Measurements from ENCODE around the gene HAPLN3. TPM values are rescaled to one million over a fixed set of nuclear protein-coding genes. Genes with fewer than 3 reads are reported as not detected.

Gene HAPLN3
- total RNA-seq, 2 donors from 2014 or later, result 103 to 105 TPM

DNA sequence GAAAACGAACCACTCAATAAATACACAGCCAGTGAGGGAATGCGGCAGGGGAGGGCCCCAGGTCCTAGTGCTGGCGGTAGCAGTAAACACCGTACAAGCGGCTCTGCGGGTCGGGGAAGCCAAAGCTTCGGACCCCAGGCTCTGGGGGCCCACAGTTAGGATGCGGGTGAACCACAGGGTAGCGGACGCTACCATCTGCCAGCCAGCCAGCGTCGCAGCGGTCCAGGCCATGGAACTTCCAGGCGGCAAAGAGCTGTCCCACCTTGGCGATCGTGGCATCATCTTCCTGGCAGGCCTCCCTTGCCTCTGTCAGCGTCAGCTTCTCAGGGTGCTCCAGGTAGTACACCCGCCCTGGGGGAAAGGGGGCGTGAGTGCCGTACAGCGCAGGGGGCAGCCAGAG, 17.4 kb downstream of the HAPLN3 start:
- H3K27ac Mint-ChIP-seq, result no peak overlapping the region
- no peak for ATAC-seq
- H3K36me3 Mint-ChIP-seq (ENCODE audit: low read depth), result peaks cover 7% of the 10 kb centered on the region
- H3K9me3 ChIP-seq (ENCODE audit: control insufficient read depth, low read length, poor library complexity, severe bottlenecking), result no peaks in the 10 kb centered on the region
- no peaks in the 10 kb centered on the region for H3K27me3 Mint-ChIP-seq
- peaks cover 10% of the 10 kb centered on the region for H3K4me1 Mint-ChIP-seq
- no peak for DNase-seq
- no peak overlapping the region for H3K4me3 Mint-ChIP-seq

DNA sequence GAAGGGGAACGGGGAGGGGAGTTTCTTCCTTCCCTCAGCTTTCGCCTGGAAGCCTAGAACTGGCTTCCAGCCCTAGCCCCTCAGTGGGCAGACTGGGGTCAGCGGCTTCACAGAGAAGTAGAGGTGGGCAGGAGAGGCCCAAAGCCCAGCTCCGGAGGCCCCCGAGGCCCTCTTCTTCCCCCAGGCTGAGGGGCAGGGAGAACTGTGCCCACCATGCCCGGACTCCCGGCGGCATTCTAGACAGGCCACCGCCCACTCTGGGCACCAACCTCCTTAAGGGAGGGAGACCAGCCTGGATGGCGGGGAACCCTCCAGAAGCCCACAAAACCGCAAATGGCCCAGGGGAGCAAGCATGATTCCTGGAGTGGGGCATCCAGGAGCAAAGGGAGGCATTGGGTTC, 17.9 kb downstream of the HAPLN3 start:
- no peaks in the 10 kb centered on the region for H3K27me3 Mint-ChIP-seq
- no peak overlapping the region for H3K4me3 Mint-ChIP-seq
- no peak overlapping the region for H3K27ac Mint-ChIP-seq
- no peak for ATAC-seq
- peaks cover 7% of the 10 kb centered on the region for H3K36me3 Mint-ChIP-seq (ENCODE audit: low read depth)
- no peaks in the 10 kb centered on the region for H3K9me3 ChIP-seq (ENCODE audit: control insufficient read depth, low read length, poor library complexity, severe bottlenecking)
- peaks cover 10% of the 10 kb centered on the region for H3K4me1 Mint-ChIP-seq
- no peak for DNase-seq

DNA sequence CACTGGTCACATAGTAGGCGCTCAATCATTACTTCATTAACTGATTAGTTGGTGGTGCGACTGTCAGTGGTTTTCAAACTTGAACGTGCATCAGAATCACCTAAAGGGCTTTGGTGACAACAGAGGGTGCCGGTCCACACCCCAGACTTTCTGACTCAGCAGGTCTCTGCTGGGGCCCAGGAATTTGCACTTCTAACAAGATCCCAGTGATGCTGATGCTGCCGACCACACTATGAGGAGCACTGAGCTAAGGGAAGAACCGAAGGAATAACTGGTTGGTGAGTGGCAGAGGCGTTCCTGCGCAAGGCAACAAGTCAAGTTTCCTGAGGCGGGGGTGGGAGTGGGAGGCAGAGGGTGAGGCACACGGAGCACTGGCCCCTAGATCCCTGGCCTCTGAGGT, 18.8 kb downstream of the HAPLN3 start:
- no peak overlapping the region for H3K27ac Mint-ChIP-seq
- peaks cover 4% of the 10 kb centered on the region for H3K36me3 Mint-ChIP-seq (ENCODE audit: low read depth)
- DNase-seq (no peak), ATAC-seq (no peak)
- H3K4me3 Mint-ChIP-seq, result no peak overlapping the region
- H3K9me3 ChIP-seq (ENCODE audit: control insufficient read depth, low read length, poor library complexity, severe bottlenecking), result no peaks in the 10 kb centered on the region
- H3K27me3 Mint-ChIP-seq, result no peaks in the 10 kb centered on the region
- H3K4me1 Mint-ChIP-seq, result peaks cover 9% of the 10 kb centered on the region

DNA sequence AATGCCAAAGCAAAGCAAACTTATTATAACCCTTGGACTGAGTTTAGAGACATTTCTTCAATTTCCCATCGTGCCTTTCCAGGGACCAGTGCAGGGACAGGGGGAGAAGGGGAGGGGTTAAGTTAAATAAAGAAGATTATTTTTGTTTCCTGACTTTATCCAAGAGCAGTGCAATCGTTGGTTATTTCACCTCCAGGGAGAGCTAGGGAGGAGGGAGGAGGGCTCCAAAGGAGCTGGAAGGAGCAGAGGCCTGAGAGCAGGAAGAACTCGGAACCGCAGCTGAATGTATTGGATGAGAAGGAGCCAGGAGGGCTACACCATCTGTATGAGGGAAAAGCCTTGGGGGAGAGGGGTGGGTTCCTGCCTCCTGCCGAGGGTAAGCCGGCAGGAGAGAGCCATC, 20.7 kb downstream of the HAPLN3 start:
- Mint-ChIP-seq H3K36me3 (ENCODE audit: low read depth) (peaks cover 2% of the 10 kb centered on the region), H3K27me3 (no peaks in the 10 kb centered on the region), H3K4me1 (peaks cover 9% of the 10 kb centered on the region), H3K27ac (no peak overlapping the region), H3K4me3 (no peak overlapping the region)
- ATAC-seq (no peak), DNase-seq (no peak)
- no peaks in the 10 kb centered on the region for H3K9me3 ChIP-seq (ENCODE audit: control insufficient read depth, low read length, poor library complexity, severe bottlenecking)

DNA sequence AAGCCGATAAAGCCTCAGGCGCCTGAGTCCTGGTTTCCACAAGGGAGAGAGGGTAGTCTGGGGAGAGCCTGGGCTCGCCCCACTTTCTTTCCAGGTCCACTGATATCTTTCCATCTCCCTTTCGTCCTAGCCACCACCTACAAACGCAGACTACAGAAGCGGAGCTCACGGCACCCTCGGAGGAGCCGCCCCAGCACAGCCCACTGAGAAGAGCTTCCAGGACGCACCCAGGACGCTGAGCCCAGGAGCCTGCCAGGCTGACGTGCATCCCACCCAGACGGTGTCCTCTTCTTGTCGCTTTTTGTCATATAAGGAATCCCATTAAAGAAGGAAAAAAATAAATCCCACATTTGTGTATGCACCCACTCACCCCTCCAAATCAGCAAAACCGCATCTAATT, 21.1 kb downstream of the HAPLN3 start:
- no peaks in the 10 kb centered on the region for H3K9me3 ChIP-seq (ENCODE audit: control insufficient read depth, low read length, poor library complexity, severe bottlenecking)
- ATAC-seq (no peak), DNase-seq (no peak)
- no peak overlapping the region for H3K4me3 Mint-ChIP-seq
- H3K36me3 Mint-ChIP-seq (ENCODE audit: low read depth), result peaks cover 2% of the 10 kb centered on the region
- H3K27me3 Mint-ChIP-seq, result no peaks in the 10 kb centered on the region
- H3K4me1 Mint-ChIP-seq, result peaks cover 9% of the 10 kb centered on the region
- H3K27ac Mint-ChIP-seq, result no peak overlapping the region

DNA sequence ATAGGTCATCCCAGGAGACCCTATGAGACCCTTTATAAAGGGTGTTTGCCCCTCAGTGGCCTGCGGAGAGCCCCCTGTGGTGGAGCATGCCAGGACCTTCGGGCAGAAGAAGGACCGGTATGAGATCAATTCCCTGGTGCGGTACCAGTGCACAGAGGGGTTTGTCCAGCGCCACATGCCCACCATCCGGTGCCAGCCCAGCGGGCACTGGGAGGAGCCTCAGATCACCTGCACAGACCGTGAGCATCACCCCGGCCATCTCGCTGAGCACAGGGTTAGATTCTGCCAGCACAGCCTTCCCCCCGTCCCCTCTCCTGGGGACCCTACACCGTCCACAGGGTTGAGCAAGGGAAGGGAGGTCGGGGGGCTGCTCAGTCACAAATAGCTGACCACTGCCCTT, 21.6 kb downstream of the HAPLN3 start:
- Mint-ChIP-seq H3K36me3 (ENCODE audit: low read depth) (peaks cover 2% of the 10 kb centered on the region), H3K4me3 (no peak overlapping the region), H3K27ac (no peak overlapping the region), H3K27me3 (no peaks in the 10 kb centered on the region), H3K4me1 (peaks cover 10% of the 10 kb centered on the region)
- no peak for DNase-seq
- no peak for ATAC-seq
- H3K9me3 ChIP-seq (ENCODE audit: control insufficient read depth, low read length, poor library complexity, severe bottlenecking), result no peaks in the 10 kb centered on the region

DNA sequence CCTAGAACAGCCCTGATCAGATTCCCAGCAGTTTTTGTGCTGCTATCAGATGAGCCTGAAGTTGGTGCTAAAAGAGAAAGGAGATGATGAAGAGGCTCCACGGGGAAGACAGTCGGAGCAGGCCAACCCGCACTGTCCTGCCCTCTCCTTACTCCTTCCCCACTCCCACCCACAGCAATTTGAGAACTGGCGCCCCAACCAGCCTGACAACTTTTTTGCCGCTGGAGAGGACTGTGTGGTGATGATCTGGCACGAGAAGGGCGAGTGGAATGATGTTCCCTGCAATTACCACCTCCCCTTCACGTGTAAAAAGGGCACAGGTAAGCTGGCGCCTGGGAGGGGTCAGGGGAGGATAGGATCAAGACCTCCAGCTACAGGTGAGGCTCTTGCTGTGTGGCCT, 22.6 kb downstream of the HAPLN3 start:
- peaks cover 11% of the 10 kb centered on the region for H3K4me1 Mint-ChIP-seq
- H3K36me3 Mint-ChIP-seq (ENCODE audit: low read depth), result peaks cover 2% of the 10 kb centered on the region
- H3K4me3 Mint-ChIP-seq, result no peak overlapping the region
- DNase-seq (no peak), ATAC-seq (no peak)
- no peaks in the 10 kb centered on the region for H3K9me3 ChIP-seq (ENCODE audit: control insufficient read depth, low read length, poor library complexity, severe bottlenecking)
- no peaks in the 10 kb centered on the region for H3K27me3 Mint-ChIP-seq
- H3K27ac Mint-ChIP-seq, result no peak overlapping the region

DNA sequence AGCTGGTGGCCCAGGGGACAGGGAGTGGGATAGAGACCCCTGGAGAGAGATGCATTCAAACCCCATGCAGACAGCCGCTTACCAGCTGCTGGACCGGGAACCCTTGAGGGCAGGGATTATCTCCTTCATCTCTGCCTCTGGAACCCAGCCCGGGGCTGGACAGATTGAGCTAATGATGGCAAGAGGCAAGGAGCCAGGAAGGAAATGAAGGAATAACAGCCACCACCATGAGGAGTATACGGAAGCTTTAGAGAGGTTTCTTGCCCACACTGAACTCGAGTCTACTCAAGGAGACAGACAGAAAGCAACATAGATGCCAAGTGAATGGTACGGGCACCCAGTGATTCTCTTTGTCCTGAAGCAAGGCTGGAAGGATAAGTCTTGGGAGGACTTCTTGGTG, 23.2 kb downstream of the HAPLN3 start:
- Mint-ChIP-seq H3K4me3 (no peak overlapping the region), H3K4me1 (peaks cover 10% of the 10 kb centered on the region), H3K27me3 (no peaks in the 10 kb centered on the region), H3K27ac (no peak overlapping the region), H3K36me3 (ENCODE audit: low read depth) (peaks cover 2% of the 10 kb centered on the region)
- H3K9me3 ChIP-seq (ENCODE audit: control insufficient read depth, low read length, poor library complexity, severe bottlenecking), result no peaks in the 10 kb centered on the region
- DNase-seq (no peak), ATAC-seq (no peak)

DNA sequence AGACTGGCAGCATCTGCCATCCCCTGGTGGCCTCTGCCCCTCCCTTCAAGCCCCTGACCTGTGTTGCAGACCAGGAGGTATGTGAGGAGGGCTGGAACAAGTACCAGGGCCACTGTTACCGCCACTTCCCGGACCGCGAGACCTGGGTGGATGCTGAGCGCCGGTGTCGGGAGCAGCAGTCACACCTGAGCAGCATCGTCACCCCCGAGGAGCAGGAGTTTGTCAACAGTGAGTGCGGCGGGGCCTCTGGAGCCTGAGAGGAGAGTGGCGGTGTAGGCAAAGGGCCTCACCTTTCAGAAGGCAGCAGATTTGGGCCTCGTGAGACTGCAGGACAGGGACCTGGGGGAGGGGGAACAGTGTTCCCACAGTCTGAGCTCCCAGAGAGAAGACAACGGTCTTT, 24.0 kb downstream of the HAPLN3 start:
- no peaks in the 10 kb centered on the region for H3K9me3 ChIP-seq (ENCODE audit: control insufficient read depth, low read length, poor library complexity, severe bottlenecking)
- H3K27ac Mint-ChIP-seq, result no peak overlapping the region
- no peaks in the 10 kb centered on the region for H3K27me3 Mint-ChIP-seq
- ATAC-seq, result no peak
- no peak overlapping the region for H3K4me3 Mint-ChIP-seq
- DNase-seq, result no peak
- peaks cover 9% of the 10 kb centered on the region for H3K4me1 Mint-ChIP-seq
- peaks cover 2% of the 10 kb centered on the region for H3K36me3 Mint-ChIP-seq (ENCODE audit: low read depth)

DNA sequence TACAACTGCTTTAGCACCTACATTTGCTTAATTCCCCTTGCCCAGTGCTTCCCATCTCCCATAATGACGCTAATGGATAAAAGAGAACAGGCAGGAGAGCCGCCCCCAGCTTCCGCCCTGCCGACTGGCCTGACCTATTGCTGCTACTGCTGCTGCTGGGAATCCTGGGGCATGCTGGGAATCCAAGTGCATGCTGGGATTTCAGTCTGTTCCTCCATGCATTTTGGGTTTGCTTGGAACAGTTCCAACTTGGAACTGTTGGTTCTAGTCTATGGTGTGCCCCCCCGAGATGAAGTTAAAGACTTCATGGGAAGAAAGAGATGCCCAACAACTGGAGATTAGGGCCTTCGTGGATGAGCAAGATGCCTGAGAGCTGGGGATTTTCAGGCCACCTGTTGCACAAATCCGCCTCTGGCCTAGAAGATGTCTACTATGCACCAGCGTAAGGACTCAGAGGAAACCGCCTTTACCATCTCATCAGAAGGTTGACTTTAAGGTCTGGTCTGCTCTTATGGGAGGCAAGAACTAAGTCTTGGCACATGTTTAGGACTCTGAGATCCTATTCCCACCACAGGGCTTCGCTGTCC, 29.0 kb downstream of the HAPLN3 start:
- no peak overlapping the region for H3K4me3 Mint-ChIP-seq
- no peak for ATAC-seq
- no peaks in the 10 kb centered on the region for H3K27me3 Mint-ChIP-seq
- peak overlapping the region; percentile 78 for H3K27ac Mint-ChIP-seq
- peaks cover 3% of the 10 kb centered on the region for H3K36me3 Mint-ChIP-seq (ENCODE audit: low read depth)
- no peaks in the 10 kb centered on the region for H3K9me3 ChIP-seq (ENCODE audit: control insufficient read depth, low read length, poor library complexity, severe bottlenecking)
- peaks cover 7% of the 10 kb centered on the region for H3K4me1 Mint-ChIP-seq
- no peak for DNase-seq

DNA sequence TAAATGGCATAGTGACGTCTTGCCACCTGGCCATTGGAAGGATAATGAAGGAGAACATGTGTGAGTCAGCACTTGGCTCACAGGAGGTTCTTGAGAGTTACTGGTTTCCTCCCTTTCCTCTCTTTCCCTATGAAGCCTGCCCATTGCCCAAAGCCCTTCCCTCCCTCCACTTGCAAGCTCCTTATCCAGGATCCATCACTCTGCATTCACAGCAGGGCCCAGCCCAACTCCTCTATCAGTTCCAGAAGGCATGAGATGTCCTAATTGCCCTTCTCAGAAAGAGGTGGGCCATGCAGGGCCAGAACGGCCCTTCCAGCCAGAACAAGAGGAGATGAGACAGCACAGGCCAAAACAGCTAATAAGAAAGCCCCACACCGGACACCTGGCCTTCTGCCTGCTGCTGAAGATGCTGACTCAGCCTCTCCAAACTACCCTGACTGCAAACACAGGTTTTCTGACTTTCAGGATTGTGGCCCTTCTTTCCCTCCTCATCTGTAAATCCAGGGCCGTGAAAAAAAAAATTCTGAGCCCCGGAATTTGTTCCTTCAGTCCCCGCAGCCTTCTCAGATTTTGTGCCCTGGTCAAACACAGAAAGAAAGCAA, 29.7 kb downstream of the HAPLN3 start:
- H3K36me3 Mint-ChIP-seq (ENCODE audit: low read depth), result peaks cover 3% of the 10 kb centered on the region
- no peaks in the 10 kb centered on the region for H3K27me3 Mint-ChIP-seq
- H3K27ac Mint-ChIP-seq, result peak overlapping the region; percentile 78
- DNase-seq (no peak), ATAC-seq (no peak)
- no peaks in the 10 kb centered on the region for H3K9me3 ChIP-seq (ENCODE audit: control insufficient read depth, low read length, poor library complexity, severe bottlenecking)
- H3K4me1 Mint-ChIP-seq, result peaks cover 7% of the 10 kb centered on the region
- H3K4me3 Mint-ChIP-seq, result no peak overlapping the region

DNA sequence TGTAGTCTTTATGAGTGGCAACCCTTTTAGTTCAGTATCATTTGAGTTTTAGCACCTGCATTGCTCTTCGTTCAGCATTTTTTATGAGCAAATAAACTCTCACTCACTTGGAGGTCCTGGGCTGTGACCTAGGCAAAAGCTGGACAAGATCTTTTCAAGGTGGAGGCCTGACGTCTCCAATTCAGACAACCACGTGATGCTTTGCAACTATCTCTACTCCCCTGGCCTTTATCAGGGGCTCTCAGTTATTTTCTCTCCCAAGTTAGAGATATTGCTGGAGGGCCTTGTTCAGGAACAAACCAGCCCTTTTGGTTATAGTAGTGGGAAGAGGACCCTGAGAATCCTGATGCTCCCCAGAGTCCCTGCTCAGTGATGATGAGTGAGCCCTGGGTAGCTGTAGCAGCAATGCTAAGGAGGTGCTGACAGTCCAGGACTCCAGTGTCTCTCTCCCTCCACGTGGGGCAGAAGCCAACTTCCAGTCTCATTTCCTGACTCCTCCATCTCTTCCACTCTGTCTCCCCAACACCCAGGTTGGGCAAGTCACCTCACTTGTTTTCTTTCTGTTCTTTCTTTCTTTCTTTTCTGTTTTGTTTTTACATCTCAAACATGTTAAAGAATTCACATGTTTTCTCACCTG, 30.4 kb downstream of the HAPLN3 start:
- ATAC-seq (no peak), DNase-seq (no peak)
- Mint-ChIP-seq H3K27ac (no peak overlapping the region), H3K4me1 (peaks cover 7% of the 10 kb centered on the region), H3K27me3 (no peaks in the 10 kb centered on the region), H3K36me3 (ENCODE audit: low read depth) (peaks cover 3% of the 10 kb centered on the region), H3K4me3 (no peak overlapping the region)
- no peaks in the 10 kb centered on the region for H3K9me3 ChIP-seq (ENCODE audit: control insufficient read depth, low read length, poor library complexity, severe bottlenecking)

DNA sequence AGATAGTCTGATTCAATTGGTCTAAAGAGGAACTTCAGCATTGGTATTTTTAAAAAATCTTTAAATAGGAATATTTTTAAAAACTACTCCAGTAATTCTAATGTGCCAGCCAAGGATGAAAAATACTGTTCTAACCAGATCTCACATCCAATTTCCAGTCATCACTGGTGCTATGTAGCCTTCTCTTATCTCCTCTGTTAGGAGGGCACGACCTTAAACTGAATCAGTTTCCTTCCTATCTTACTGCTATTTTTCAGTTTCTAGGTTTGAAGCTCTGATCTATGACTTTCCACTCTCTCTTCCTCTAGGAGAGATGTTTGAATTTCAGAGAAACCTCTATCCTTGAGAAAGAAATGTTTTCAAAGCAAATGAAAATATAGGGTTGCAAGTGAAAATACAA, 31.9 kb downstream of the HAPLN3 start:
- Mint-ChIP-seq H3K4me1 (peaks cover 5% of the 10 kb centered on the region), H3K27ac (peak overlapping the region; percentile 24), H3K4me3 (no peak overlapping the region), H3K36me3 (ENCODE audit: low read depth) (peaks cover 3% of the 10 kb centered on the region), H3K27me3 (no peaks in the 10 kb centered on the region)
- DNase-seq (no peak), ATAC-seq (no peak)
- no peaks in the 10 kb centered on the region for H3K9me3 ChIP-seq (ENCODE audit: control insufficient read depth, low read length, poor library complexity, severe bottlenecking)

DNA sequence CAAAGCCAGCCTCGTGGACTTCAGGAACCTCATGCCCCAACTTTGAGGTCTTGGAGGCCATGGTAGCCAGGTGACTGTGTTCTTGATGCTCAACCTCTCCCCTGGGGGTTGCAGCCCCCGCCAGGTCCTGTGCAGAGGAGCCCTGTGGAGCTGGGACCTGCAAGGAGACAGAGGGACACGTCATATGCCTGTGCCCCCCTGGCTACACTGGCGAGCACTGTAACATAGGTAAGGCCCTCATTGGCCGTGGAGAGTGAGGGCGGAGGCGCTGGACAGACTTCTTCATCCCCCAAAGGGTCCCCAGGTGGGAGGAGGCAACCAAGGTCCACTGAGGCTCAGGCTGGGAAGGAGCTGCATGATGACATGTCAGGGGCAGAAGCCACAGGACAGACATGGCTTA, 35.1 kb downstream of the HAPLN3 start:
- Mint-ChIP-seq H3K27ac (no peak overlapping the region), H3K4me1 (peaks cover under 1% of the 10 kb centered on the region), H3K4me3 (no peak overlapping the region), H3K27me3 (no peaks in the 10 kb centered on the region), H3K36me3 (ENCODE audit: low read depth) (peaks cover under 1% of the 10 kb centered on the region)
- DNase-seq (no peak), ATAC-seq (no peak)
- H3K9me3 ChIP-seq (ENCODE audit: control insufficient read depth, low read length, poor library complexity, severe bottlenecking), result no peaks in the 10 kb centered on the region

All from T-helper 17 cell (primary cell).